Hematopoietic multipotent progenitor cell treated with erythropoietin and hydrocortisone succinate and interleukin-3 and kit ligand, for 6 days (in vitro differentiated cells): Measurements from ENCODE around the gene CDH8.
"Not testable (repeated sequence)": the region's sequence is repeated elsewhere in the genome, so short reads cannot be mapped to it uniquely, and the experiment has no call there.

Experiments
- DNase-seq: peaks from one replicate; pipeline ENCODE4 v3.0.0-alpha.2; 2015

Gene CDH8

GRCh38 chr16:61929776-61930175 lies 106.5 kb downstream of the CDH8 start:
- no peak for DNase-seq

GRCh38 chr16:61926766-61927165 lies 109.5 kb downstream of the CDH8 start:
- DNase-seq: no peak

GRCh38 chr16:61923629-61924028 lies 112.6 kb downstream of the CDH8 start:
- no peak for DNase-seq

GRCh38 chr16:61921373-61921772 lies 114.9 kb downstream of the CDH8 start:
- DNase-seq: no peak

GRCh38 chr16:61917865-61918826 lies 118.1 kb downstream of the CDH8 start:
- DNase-seq: not testable (repeated sequence)

- DNase-seq: no peak
These were observed 120.7 kb downstream of the CDH8 start for GRCh38 chr16:61915569-61915968.

- no peak for DNase-seq
These were observed 127.2 kb downstream of the CDH8 start for GRCh38 chr16:61909074-61909473.

GRCh38 chr16:61908426-61908825 lies 127.8 kb downstream of the CDH8 start:
- DNase-seq: no peak

- DNase-seq: no peak
These were observed 134.5 kb downstream of the CDH8 start for GRCh38 chr16:61901689-61902088.

- no peak for DNase-seq
These were observed 135.8 kb downstream of the CDH8 start for GRCh38 chr16:61900482-61900881.

- DNase-seq: no peak
These were observed 138.6 kb downstream of the CDH8 start for GRCh38 chr16:61897657-61898056.

GRCh38 chr16:61892531-61892930 lies 143.7 kb downstream of the CDH8 start:
- no peak for DNase-seq

GRCh38 chr16:61891460-61891859 lies 144.8 kb downstream of the CDH8 start:
- no peak for DNase-seq

GRCh38 chr16:61890386-61890785 lies 145.9 kb downstream of the CDH8 start:
- no peak for DNase-seq

GRCh38 chr16:61887903-61888302 lies 148.3 kb downstream of the CDH8 start:
- DNase-seq: peak; percentile 57

GRCh38 chr16:61885343-61885742 lies 150.9 kb downstream of the CDH8 start:
- DNase-seq: no peak

- DNase-seq: no peak
These were observed 156.9 kb downstream of the CDH8 start for GRCh38 chr16:61879306-61879705.

- no peak for DNase-seq
These were observed 158.8 kb downstream of the CDH8 start for GRCh38 chr16:61877436-61877835.

GRCh38 chr16:61872778-61873119 lies 163.5 kb downstream of the CDH8 start:
- DNase-seq: no peak

- DNase-seq: no peak
These were observed 164.1 kb downstream of the CDH8 start for GRCh38 chr16:61871837-61872777.

GRCh38 chr16:61862221-61863155 lies 173.8 kb downstream of the CDH8 start:
- no peak for DNase-seq

GRCh38 chr16:61858988-61859387 lies 177.2 kb downstream of the CDH8 start:
- no peak for DNase-seq

GRCh38 chr16:61842666-61843065 lies 193.6 kb downstream of the CDH8 start:
- DNase-seq: no peak
